ENCODE data around the gene PFKFB1.

Gene PFKFB1

DNA sequence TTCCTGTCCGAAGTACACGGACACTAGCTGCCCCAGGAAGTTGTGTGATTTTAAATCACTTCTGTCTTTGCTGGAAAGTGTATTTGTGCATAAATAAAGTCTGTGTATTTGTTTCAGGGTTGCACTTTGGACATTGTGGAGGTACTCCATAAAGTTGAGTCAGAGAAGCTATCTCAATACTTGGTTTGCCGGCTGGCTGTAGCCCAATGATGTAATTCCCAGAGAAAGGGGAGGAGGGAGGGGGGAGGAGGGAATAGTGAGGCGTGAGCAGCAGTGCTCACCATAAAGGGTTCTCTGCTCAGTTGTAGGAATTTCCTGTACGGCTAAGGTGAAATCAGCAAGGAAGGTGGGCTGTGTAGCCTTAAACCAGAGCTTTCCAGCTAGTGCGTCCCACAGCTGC is 13.7 kb upstream of the PFKFB1 start:
- Histone ChIP-seq H3K4me3 (ENCODE audit: low read depth, low read length) (no peak overlapping the region), H3K27me3 (ENCODE audit: control insufficient read depth, insufficient read depth, low read length) (no peaks in the 10 kb centered on the region), H3K27ac (no peak overlapping the region), H3K79me2 (no peaks in the 10 kb centered on the region), H3K4me1 (no peaks in the 10 kb centered on the region), H2AFZ (no peak overlapping the region), H3K36me3 (ENCODE audit: control insufficient read depth, insufficient read depth, low read length) (no peaks in the 10 kb centered on the region), H3K4me2 (ENCODE audit: low read length) (no peak overlapping the region), H3K9me3 (ENCODE audit: control insufficient read depth, low read length) (no peaks in the 10 kb centered on the region), H3K9ac (no peak overlapping the region)
- no peak for TF ChIP-seq CTCF (IDR thresholded peaks at IDR 0.05)

DNA sequence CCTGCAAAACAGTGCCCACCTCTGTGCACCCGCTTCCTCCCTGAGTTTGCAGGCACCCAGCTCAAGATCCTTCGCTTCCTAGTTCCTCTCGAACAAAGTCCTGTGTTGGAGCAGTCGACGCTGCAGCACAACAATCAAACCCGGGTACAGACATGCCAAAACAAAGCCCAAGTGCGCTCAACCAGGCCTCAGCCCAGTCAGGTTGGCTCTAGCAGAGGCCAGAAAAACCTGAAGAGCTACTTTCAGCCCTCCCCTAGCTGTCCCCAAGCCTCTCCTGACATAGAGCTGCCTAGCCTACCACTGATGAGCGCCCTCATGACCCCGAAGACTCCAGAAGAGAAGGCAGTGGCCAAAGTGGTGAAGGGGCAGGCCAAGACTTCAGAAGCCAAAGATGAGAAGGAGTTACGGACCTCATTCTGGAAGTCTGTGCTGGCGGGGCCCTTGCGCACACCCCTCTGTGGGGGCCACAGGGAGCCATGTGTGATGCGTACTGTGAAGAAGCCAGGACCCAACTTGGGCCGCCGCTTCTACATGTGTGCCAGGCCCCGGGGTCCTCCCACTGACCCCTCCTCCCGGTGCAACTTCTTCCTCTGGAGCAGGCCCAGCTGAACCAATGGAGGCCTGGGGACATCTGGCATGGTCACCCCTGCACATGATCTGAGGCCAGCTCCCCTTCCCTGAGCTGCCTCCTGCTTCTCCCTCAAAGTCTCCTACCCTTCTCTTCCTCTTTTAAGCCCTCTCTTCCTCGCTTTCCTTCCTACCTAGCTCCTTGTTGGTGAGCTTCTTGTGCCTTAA is 13.0 kb upstream of the PFKFB1 start:
- Histone ChIP-seq H3K27me3 (ENCODE audit: control insufficient read depth, insufficient read depth, low read length) (no peaks in the 10 kb centered on the region), H2AFZ (no peak overlapping the region), H3K27ac (no peak overlapping the region), H3K4me2 (ENCODE audit: low read length) (no peak overlapping the region), H3K4me1 (no peaks in the 10 kb centered on the region), H3K9me3 (ENCODE audit: control insufficient read depth, low read length) (no peaks in the 10 kb centered on the region), H3K9ac (no peak overlapping the region), H3K36me3 (ENCODE audit: control insufficient read depth, insufficient read depth, low read length) (no peaks in the 10 kb centered on the region), H3K79me2 (no peaks in the 10 kb centered on the region), H3K4me3 (ENCODE audit: low read depth, low read length) (no peak overlapping the region)
- TF ChIP-seq CTCF (IDR thresholded peaks at IDR 0.05): no peak

DNA sequence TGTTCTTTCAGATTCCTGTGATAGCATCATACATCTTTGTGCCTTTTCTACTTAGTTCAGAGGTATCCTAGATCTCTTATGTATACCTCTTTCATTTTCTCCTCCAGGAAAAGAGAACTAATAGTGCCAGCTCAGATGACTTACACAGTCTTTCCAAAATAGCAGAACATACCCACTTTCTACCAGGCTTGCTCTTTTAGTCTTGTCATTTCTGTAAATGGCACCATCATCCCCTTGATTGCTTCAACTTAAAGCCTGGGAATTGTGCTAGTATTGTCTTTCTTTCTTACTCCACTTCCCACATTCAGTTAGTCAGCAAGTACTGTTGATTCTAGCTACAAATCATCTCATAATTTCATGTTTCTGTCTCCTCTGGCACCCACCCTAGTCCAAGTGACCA is 11.3 kb upstream of the PFKFB1 start:
- H3K79me2 ChIP-seq: no peaks in the 10 kb centered on the region
- no peak overlapping the region for H3K9ac ChIP-seq
- H3K27me3 ChIP-seq (ENCODE audit: control insufficient read depth, insufficient read depth, low read length): no peaks in the 10 kb centered on the region
- no peak overlapping the region for H2AFZ ChIP-seq
- H3K4me1 ChIP-seq: no peaks in the 10 kb centered on the region
- H3K27ac ChIP-seq: no peak overlapping the region
- no peak for TF ChIP-seq CTCF (IDR thresholded peaks at IDR 0.05)
- H3K36me3 ChIP-seq (ENCODE audit: control insufficient read depth, insufficient read depth, low read length): no peaks in the 10 kb centered on the region
- H3K4me2 ChIP-seq (ENCODE audit: low read length): no peak overlapping the region
- no peaks in the 10 kb centered on the region for H3K9me3 ChIP-seq (ENCODE audit: control insufficient read depth, low read length)
- H3K4me3 ChIP-seq (ENCODE audit: low read depth, low read length): no peak overlapping the region

- H3K9ac ChIP-seq: no peak overlapping the region
- no peaks in the 10 kb centered on the region for H3K79me2 ChIP-seq
- no peak overlapping the region for H3K4me3 ChIP-seq (ENCODE audit: low read depth, low read length)
- H3K4me2 ChIP-seq (ENCODE audit: low read length): no peak overlapping the region
- TF ChIP-seq CTCF (IDR thresholded peaks at IDR 0.05): no peak
- H3K9me3 ChIP-seq (ENCODE audit: control insufficient read depth, low read length): no peaks in the 10 kb centered on the region
- H2AFZ ChIP-seq: no peak overlapping the region
- no peaks in the 10 kb centered on the region for H3K36me3 ChIP-seq (ENCODE audit: control insufficient read depth, insufficient read depth, low read length)
- no peaks in the 10 kb centered on the region for H3K4me1 ChIP-seq
- H3K27ac ChIP-seq: no peak overlapping the region
- no peaks in the 10 kb centered on the region for H3K27me3 ChIP-seq (ENCODE audit: control insufficient read depth, insufficient read depth, low read length)
Measured at GRCh38 chrX:55004231-55004630, 10.2 kb upstream of the PFKFB1 start.

All from parathyroid adenoma (tissue), 2 donors.